ENCODE results near the gene SND1.

The SND1 gene

GRCh38 chr7:127758845-127759244, 106.9 kb downstream of the SND1 start:
- Histone ChIP-seq H3K9me3 (ENCODE audit: low read length) (no peaks in the 10 kb centered on the region), H3K27me3 (ENCODE audit: insufficient read depth, low read length) (no peaks in the 10 kb centered on the region), H3K4me3 (ENCODE audit: low read length) (no peak overlapping the region), H3K36me3 (ENCODE audit: insufficient read depth, low read length) (no peaks in the 10 kb centered on the region), H3K4me1 (ENCODE audit: insufficient read depth, low read length) (peaks cover 5% of the 10 kb centered on the region), H2AFZ (ENCODE audit: low read depth, low read length) (no peak overlapping the region)

- Histone ChIP-seq H3K4me3 (ENCODE audit: low read length) (no peak overlapping the region), H3K9me3 (ENCODE audit: low read length) (no peaks in the 10 kb centered on the region), H3K36me3 (ENCODE audit: insufficient read depth, low read length) (no peaks in the 10 kb centered on the region), H2AFZ (ENCODE audit: low read depth, low read length) (no peak overlapping the region), H3K4me1 (ENCODE audit: insufficient read depth, low read length) (peaks cover 11% of the 10 kb centered on the region), H3K27me3 (ENCODE audit: insufficient read depth, low read length) (no peaks in the 10 kb centered on the region)
Observed at GRCh38 chr7:127759945-127760421, 108.0 kb downstream of the SND1 start.

- no peak overlapping the region for H2AFZ ChIP-seq (ENCODE audit: low read depth, low read length)
- H3K4me3 ChIP-seq (ENCODE audit: low read length): no peak overlapping the region
- H3K36me3 ChIP-seq (ENCODE audit: insufficient read depth, low read length): no peaks in the 10 kb centered on the region
- H3K27me3 ChIP-seq (ENCODE audit: insufficient read depth, low read length): no peaks in the 10 kb centered on the region
- H3K9me3 ChIP-seq (ENCODE audit: low read length): no peaks in the 10 kb centered on the region
- peaks cover 10% of the 10 kb centered on the region for H3K4me1 ChIP-seq (ENCODE audit: insufficient read depth, low read length)
Observed at GRCh38 chr7:127760436-127761031, 108.5 kb downstream of the SND1 start.

- Histone ChIP-seq H3K4me3 (ENCODE audit: low read length) (no peak overlapping the region), H3K9me3 (ENCODE audit: low read length) (no peaks in the 10 kb centered on the region), H2AFZ (ENCODE audit: low read depth, low read length) (no peak overlapping the region), H3K4me1 (ENCODE audit: insufficient read depth, low read length) (peaks cover 10% of the 10 kb centered on the region), H3K36me3 (ENCODE audit: insufficient read depth, low read length) (no peaks in the 10 kb centered on the region), H3K27me3 (ENCODE audit: insufficient read depth, low read length) (no peaks in the 10 kb centered on the region)
Observed at GRCh38 chr7:127761196-127761595, 109.2 kb downstream of the SND1 start.

GRCh38 chr7:127764681-127765080, 112.7 kb downstream of the SND1 start:
- no peak overlapping the region for H2AFZ ChIP-seq (ENCODE audit: low read depth, low read length)
- no peaks in the 10 kb centered on the region for H3K36me3 ChIP-seq (ENCODE audit: insufficient read depth, low read length)
- peaks cover 16% of the 10 kb centered on the region for H3K4me1 ChIP-seq (ENCODE audit: insufficient read depth, low read length)
- no peak overlapping the region for H3K4me3 ChIP-seq (ENCODE audit: low read length)
- no peaks in the 10 kb centered on the region for H3K27me3 ChIP-seq (ENCODE audit: insufficient read depth, low read length)
- no peaks in the 10 kb centered on the region for H3K9me3 ChIP-seq (ENCODE audit: low read length)

GRCh38 chr7:127765150-127765549, 113.2 kb downstream of the SND1 start:
- H3K9me3 ChIP-seq (ENCODE audit: low read length): no peaks in the 10 kb centered on the region
- no peak overlapping the region for H2AFZ ChIP-seq (ENCODE audit: low read depth, low read length)
- H3K4me1 ChIP-seq (ENCODE audit: insufficient read depth, low read length): peaks cover 16% of the 10 kb centered on the region
- H3K27me3 ChIP-seq (ENCODE audit: insufficient read depth, low read length): no peaks in the 10 kb centered on the region
- H3K36me3 ChIP-seq (ENCODE audit: insufficient read depth, low read length): no peaks in the 10 kb centered on the region
- H3K4me3 ChIP-seq (ENCODE audit: low read length): no peak overlapping the region

GRCh38 chr7:127766831-127767459, 115.0 kb downstream of the SND1 start:
- Histone ChIP-seq H3K36me3 (ENCODE audit: insufficient read depth, low read length) (no peaks in the 10 kb centered on the region), H3K27me3 (ENCODE audit: insufficient read depth, low read length) (no peaks in the 10 kb centered on the region), H3K9me3 (ENCODE audit: low read length) (no peaks in the 10 kb centered on the region)

GRCh38 chr7:127768241-127768640, 116.2 kb downstream of the SND1 start:
- H3K36me3 ChIP-seq (ENCODE audit: insufficient read depth, low read length): no peaks in the 10 kb centered on the region
- H3K4me3 ChIP-seq (ENCODE audit: low read length): no peak overlapping the region
- H2AFZ ChIP-seq (ENCODE audit: low read depth, low read length): no peak overlapping the region
- H3K27me3 ChIP-seq (ENCODE audit: insufficient read depth, low read length): no peaks in the 10 kb centered on the region
- no peaks in the 10 kb centered on the region for H3K9me3 ChIP-seq (ENCODE audit: low read length)
- peaks cover 16% of the 10 kb centered on the region for H3K4me1 ChIP-seq (ENCODE audit: insufficient read depth, low read length)

More at GRCh38 chr7:127766831-127767459, 115.0 kb downstream of the SND1 start:
- no peak overlapping the region for H3K4me3 ChIP-seq (ENCODE audit: low read length)
- peaks cover 16% of the 10 kb centered on the region for H3K4me1 ChIP-seq (ENCODE audit: insufficient read depth, low read length)
- H2AFZ ChIP-seq (ENCODE audit: low read depth, low read length): no peak overlapping the region

GRCh38 chr7:127769137-127769536, 117.1 kb downstream of the SND1 start:
- Histone ChIP-seq H3K4me3 (ENCODE audit: low read length) (no peak overlapping the region), H3K9me3 (ENCODE audit: low read length) (no peaks in the 10 kb centered on the region), H2AFZ (ENCODE audit: low read depth, low read length) (no peak overlapping the region), H3K4me1 (ENCODE audit: insufficient read depth, low read length) (peaks cover 16% of the 10 kb centered on the region), H3K36me3 (ENCODE audit: insufficient read depth, low read length) (no peaks in the 10 kb centered on the region), H3K27me3 (ENCODE audit: insufficient read depth, low read length) (no peaks in the 10 kb centered on the region)

GRCh38 chr7:127769696-127770400, 117.9 kb downstream of the SND1 start:
- Histone ChIP-seq H3K4me1 (ENCODE audit: insufficient read depth, low read length) (peaks cover 12% of the 10 kb centered on the region), H2AFZ (ENCODE audit: low read depth, low read length) (no peak overlapping the region), H3K27me3 (ENCODE audit: insufficient read depth, low read length) (no peaks in the 10 kb centered on the region), H3K36me3 (ENCODE audit: insufficient read depth, low read length) (no peaks in the 10 kb centered on the region), H3K4me3 (ENCODE audit: low read length) (no peak overlapping the region), H3K9me3 (ENCODE audit: low read length) (no peaks in the 10 kb centered on the region)

- no peaks in the 10 kb centered on the region for H3K36me3 ChIP-seq (ENCODE audit: insufficient read depth, low read length)
- H3K27me3 ChIP-seq (ENCODE audit: insufficient read depth, low read length): no peaks in the 10 kb centered on the region
- no peak overlapping the region for H2AFZ ChIP-seq (ENCODE audit: low read depth, low read length)
- H3K9me3 ChIP-seq (ENCODE audit: low read length): no peaks in the 10 kb centered on the region
- no peak overlapping the region for H3K4me3 ChIP-seq (ENCODE audit: low read length)
- peaks cover 6% of the 10 kb centered on the region for H3K4me1 ChIP-seq (ENCODE audit: insufficient read depth, low read length)
Observed at GRCh38 chr7:127770885-127771284, 118.9 kb downstream of the SND1 start.

GRCh38 chr7:127771707-127772106, 119.7 kb downstream of the SND1 start:
- Histone ChIP-seq H3K27me3 (ENCODE audit: insufficient read depth, low read length) (no peaks in the 10 kb centered on the region), H2AFZ (ENCODE audit: low read depth, low read length) (no peak overlapping the region), H3K4me1 (ENCODE audit: insufficient read depth, low read length) (peaks cover 6% of the 10 kb centered on the region), H3K9me3 (ENCODE audit: low read length) (no peaks in the 10 kb centered on the region), H3K4me3 (ENCODE audit: low read length) (no peak overlapping the region), H3K36me3 (ENCODE audit: insufficient read depth, low read length) (no peaks in the 10 kb centered on the region)

GRCh38 chr7:127776776-127777386, 124.9 kb downstream of the SND1 start:
- H3K4me1 ChIP-seq (ENCODE audit: insufficient read depth, low read length): no peaks in the 10 kb centered on the region
- no peak overlapping the region for H3K4me3 ChIP-seq (ENCODE audit: low read length)
- H3K27me3 ChIP-seq (ENCODE audit: insufficient read depth, low read length): no peaks in the 10 kb centered on the region
- no peaks in the 10 kb centered on the region for H3K36me3 ChIP-seq (ENCODE audit: insufficient read depth, low read length)
- no peaks in the 10 kb centered on the region for H3K9me3 ChIP-seq (ENCODE audit: low read length)
- no peak overlapping the region for H2AFZ ChIP-seq (ENCODE audit: low read depth, low read length)

All from neuron (in vitro differentiated cells).